ENCODE results near the gene ALKBH6. TPM values are rescaled to one million over a fixed set of nuclear protein-coding genes. Genes with fewer than 3 reads are reported as not detected.

The ALKBH6 gene
- total RNA-seq, 2 donors from 2014 or later = 16.2 to 16.5 TPM

DNA sequence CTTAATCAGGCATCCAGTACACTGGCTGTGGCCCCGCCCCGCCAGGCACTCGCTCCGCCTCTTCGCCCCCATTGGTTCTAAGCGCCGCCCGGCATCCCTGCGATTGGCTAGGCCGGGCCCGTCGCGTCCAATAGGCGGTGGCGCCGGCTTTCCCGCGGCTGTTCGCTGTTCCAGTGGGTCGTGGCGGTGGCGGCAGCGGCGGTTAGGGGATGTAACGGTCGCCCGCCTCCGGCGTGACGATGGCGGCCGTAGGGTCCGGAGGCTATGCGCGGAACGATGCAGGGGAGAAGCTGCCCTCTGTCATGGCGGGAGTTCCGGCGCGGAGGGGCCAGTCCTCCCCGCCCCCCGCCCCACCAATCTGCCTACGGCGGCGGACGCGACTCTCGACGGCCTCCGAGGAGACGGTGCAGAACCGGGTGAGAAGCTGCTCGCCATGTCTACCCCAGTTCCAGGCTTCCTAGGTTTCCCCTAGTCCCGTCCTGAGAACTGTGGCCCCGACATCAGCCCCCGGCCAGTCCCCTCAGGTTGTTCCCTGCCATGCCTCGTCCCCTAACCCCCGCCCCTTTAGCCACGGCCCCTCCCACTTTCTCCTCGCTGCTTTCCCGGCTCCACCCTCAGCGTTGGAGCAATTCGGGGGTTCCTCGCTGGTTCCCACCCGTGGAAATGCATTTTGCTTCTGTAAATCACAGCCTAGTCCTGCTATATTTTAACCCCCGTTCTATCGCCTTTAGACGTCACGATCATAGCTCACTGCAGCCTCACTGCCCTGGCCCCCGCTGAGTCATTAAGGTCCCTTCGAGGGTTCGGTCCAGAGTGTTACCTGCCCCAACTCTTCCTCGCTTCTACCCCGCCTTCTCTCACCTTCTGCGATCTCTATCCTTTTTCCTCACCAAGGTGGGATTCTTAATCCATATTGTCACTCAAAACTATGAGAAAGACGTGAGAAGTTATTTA is 41.0 kb upstream of the ALKBH6 start, which contains the start of gene WDR62:
TSS of gene WDR62 (plus strand) at position 165 of the 954 bp plus-strand sequence. CDS start at position 240, 75 bp downstream.
- H3K27me3 ChIP-seq = no peaks in the 10 kb centered on the region
- H3K4me3 ChIP-seq = peak within 1 kb of the TSS; percentile 49 to 70
- TF ChIP-seq, protein P1, sequence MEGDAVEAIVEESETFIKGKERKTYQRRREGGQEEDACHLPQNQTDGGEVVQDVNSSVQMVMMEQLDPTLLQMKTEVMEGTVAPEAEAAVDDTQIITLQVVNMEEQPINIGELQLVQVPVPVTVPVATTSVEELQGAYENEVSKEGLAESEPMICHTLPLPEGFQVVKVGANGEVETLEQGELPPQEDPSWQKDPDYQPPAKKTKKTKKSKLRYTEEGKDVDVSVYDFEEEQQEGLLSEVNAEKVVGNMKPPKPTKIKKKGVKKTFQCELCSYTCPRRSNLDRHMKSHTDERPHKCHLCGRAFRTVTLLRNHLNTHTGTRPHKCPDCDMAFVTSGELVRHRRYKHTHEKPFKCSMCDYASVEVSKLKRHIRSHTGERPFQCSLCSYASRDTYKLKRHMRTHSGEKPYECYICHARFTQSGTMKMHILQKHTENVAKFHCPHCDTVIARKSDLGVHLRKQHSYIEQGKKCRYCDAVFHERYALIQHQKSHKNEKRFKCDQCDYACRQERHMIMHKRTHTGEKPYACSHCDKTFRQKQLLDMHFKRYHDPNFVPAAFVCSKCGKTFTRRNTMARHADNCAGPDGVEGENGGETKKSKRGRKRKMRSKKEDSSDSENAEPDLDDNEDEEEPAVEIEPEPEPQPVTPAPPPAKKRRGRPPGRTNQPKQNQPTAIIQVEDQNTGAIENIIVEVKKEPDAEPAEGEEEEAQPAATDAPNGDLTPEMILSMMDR (IDR thresholded peaks at IDR 0.05) = no peak
- H3K9me3 ChIP-seq = no peaks in the 10 kb centered on the region
- peaks cover 0 to 10% of the 10 kb centered on the region in 2 donors for H3K4me1 ChIP-seq
- H3K27ac ChIP-seq = peak within 1 kb of the TSS; percentile 93 to 96
- H3K36me3 ChIP-seq = no peaks in the 10 kb centered on the region
- peak; percentile 95 for DNase-seq (ENCODE audit: low spot score)

DNA sequence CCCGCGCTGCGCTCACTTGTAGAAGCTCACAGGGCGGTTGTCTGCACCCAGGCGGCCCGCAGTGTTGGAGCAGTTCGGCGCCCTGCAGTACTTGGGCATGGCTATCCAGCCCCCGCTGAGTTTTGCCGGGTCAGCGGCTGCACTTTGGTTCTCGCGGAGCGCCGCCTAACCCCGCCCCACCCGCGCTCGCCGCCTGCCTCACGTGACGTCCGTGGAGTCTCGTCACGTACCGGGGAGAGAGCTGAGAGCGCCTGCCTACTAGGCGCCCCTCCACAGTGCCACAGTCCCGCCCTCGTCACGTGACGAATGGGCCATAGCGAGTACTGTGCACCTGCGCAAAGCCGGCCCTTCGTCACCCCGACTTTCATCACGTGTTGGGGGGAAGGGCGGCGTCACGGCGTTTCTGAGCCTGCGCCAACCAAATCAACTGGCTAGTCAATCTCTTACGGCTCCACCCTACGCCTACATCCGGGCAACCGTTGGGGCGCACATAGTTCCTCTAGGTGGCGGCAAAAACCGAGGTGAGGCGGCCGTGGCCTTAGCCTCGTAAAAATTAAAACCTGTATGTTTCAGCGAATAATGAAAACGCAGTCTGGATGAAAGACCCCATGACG is 40.2 kb upstream of the ALKBH6 start, which contains the start of gene THAP8:
TSS of gene THAP8 (minus strand) at position 167 of the 614 bp plus-strand sequence. CDS start at position 99, 68 bp downstream.
- H3K4me1 ChIP-seq = peaks cover 0 to 10% of the 10 kb centered on the region in 2 donors
- no peaks in the 10 kb centered on the region for H3K36me3 ChIP-seq
- no peaks in the 10 kb centered on the region for H3K9me3 ChIP-seq
- H3K27ac ChIP-seq = peak within 1 kb of the TSS; percentile 93 to 96
- DNase-seq (ENCODE audit: low spot score) = peak; percentile 100
- TF ChIP-seq, protein P1 (IDR thresholded peaks at IDR 0.05) = peak; percentile 27 to 61
- H3K27me3 ChIP-seq = no peaks in the 10 kb centered on the region
- H3K4me3 ChIP-seq = peak within 1 kb of the TSS; percentile 49 to 70

DNA sequence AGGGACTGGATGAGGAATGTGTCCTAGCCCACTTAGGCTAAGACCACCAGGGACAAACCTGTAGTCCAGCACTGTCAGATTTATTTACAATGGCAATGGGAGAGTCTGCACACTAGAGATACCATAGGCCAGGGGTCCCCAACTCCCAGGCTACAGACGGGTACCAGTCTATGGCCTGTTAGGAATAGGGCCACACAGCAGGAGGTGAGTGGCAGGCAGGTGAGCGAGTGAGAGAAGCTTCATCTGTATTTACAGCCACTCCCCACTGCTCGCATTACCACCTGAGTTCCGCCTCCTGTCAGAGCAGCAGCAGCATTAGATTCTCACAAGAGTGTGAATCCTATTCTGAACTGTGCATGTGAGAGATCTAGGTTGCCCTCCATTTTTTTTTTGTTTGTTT is 37.6 kb upstream of the ALKBH6 start:
- Histone ChIP-seq H3K4me3 (no peak overlapping the region), H3K27ac (no peak overlapping the region), H3K9me3 (no peaks in the 10 kb centered on the region), H3K36me3 (no peaks in the 10 kb centered on the region), H3K4me1 (peaks cover 0 to 10% of the 10 kb centered on the region in 2 donors), H3K27me3 (no peaks in the 10 kb centered on the region)
- no peak for DNase-seq (ENCODE audit: low spot score)
- TF ChIP-seq, protein P1 (IDR thresholded peaks at IDR 0.05) = no peak

DNA sequence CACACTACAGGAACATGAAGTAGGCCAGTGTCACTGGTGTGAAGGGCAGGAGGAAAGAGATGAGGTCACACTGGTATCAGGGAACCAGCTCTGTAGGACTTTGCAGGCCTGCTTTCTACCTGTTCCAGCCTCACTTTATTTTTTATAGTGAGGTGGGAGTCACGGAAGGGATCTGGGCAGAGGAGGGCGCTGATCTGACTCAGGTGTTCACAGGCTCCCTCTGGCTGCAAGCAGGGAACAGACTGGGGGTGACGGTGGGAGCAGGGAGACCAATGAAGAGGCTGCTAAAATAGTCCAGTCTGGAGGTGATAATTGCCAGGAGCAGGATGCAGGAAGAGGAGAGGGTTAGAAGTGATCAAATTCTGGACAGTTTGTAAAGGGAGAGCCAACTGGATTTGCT is 37.2 kb upstream of the ALKBH6 start:
- no peak for DNase-seq (ENCODE audit: low spot score)
- Histone ChIP-seq H3K27ac (no peak overlapping the region), H3K9me3 (no peaks in the 10 kb centered on the region), H3K36me3 (no peaks in the 10 kb centered on the region), H3K27me3 (no peaks in the 10 kb centered on the region), H3K4me3 (no peak overlapping the region), H3K4me1 (peaks cover 0 to 10% of the 10 kb centered on the region in 2 donors)
- TF ChIP-seq, protein P1 (IDR thresholded peaks at IDR 0.05) = peak in 1 of 2 donors; percentile 45

DNA sequence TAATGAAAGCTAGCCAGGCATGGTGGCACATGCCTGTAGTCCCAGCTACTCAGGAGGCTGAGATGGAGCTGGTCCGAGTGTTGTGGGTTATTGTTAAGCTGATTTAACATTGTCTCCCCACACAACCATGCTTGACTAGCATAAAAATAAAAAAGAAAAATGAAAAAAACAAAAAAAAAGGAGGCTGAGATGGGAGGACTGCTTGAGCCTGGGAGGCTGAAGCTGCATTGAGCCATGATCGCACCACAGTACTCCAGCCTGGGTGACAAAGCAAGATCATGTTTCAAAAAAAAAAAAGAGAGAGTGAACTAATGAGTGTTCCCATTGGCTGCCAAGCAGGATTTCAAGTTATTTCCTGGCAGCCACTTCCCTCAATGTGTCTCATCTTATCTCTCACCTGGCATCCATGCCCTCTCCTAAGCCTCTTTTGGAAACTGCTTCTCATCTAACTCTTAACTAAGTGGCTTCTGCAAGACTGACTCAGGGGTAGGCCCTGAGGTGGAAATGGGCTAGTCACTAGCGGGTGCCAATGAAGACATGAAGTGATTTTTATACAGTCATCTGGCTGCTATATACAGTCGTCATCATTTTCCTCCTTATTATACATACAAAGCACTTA is 35.2 kb upstream of the ALKBH6 start:
- Histone ChIP-seq H3K4me1 (no peaks in the 10 kb centered on the region), H3K4me3 (no peak overlapping the region), H3K27ac (no peak overlapping the region), H3K27me3 (no peaks in the 10 kb centered on the region), H3K36me3 (no peaks in the 10 kb centered on the region), H3K9me3 (no peaks in the 10 kb centered on the region)
- DNase-seq (ENCODE audit: low spot score) = no peak
- TF ChIP-seq, protein P1 (IDR thresholded peaks at IDR 0.05) = no peak

All from right atrium auricular region (tissue), 2 donors.